Smooth muscle cell (in vitro differentiated cells): ENCODE results near the gene ITCH. TPM values are rescaled to one million over a fixed set of nuclear protein-coding genes. Genes with fewer than 3 reads are reported as not detected.

ENCODE experiments used
- DNase-seq: peaks from one replicate; lab custom pipeline; 2025; ENCODE audit not compliant: unreplicated experiment; lab: John Stamatoyannopoulos, UW
- H2AFZ ChIP-seq: fragments of 200-600 bp; sonication (generic); 2 replicates; pipeline ENCODE4 v1.6.0; 2016; ENCODE audit warnings: antibody characterized with exemption, low read depth, mild to moderate bottlenecking
- H3F3A ChIP-seq: fragments of 200-600 bp; sonication (generic); 2 replicates; pipeline ENCODE4 v1.6.0; 2017; ENCODE audit warnings: antibody characterized with exemption, low read depth
- H3K27ac ChIP-seq: fragments of 200-600 bp; sonication (generic); 2 replicates; pipeline ENCODE4 v1.5.1; 2016; ENCODE audit warnings: low read depth, mild to moderate bottlenecking
- H3K27me3 ChIP-seq: fragments of 200-600 bp; sonication (generic); 2 replicates; pipeline ENCODE4 v1.6.1; 2016; ENCODE audit warnings: low read depth, mild to moderate bottlenecking
- H3K36me3 ChIP-seq: fragments of 200-600 bp; sonication (generic); 2 replicates; pipeline ENCODE4 v1.5.1; 2016; ENCODE audit warnings: low read depth
- H3K4me1 ChIP-seq: fragments of 200-600 bp; sonication (generic); 2 replicates; pipeline ENCODE4 v1.5.1; 2016; ENCODE audit warnings: low read depth
- H3K4me2 ChIP-seq: fragments of 200-600 bp; sonication (generic); 2 replicates; pipeline ENCODE4 v1.6.0; 2016; ENCODE audit warnings: mild to moderate bottlenecking
- H3K4me3 ChIP-seq: fragments of 200-600 bp; sonication (generic); 2 replicates; pipeline ENCODE4 v1.5.1; 2016; ENCODE audit warnings: mild to moderate bottlenecking
- H3K79me2 ChIP-seq: fragments of 200-600 bp; sonication (generic); 2 replicates; pipeline ENCODE4 v1.6.0; 2016; ENCODE audit warnings: low read depth, mild to moderate bottlenecking
- H3K9ac ChIP-seq: fragments of 200-600 bp; sonication (generic); 2 replicates; pipeline ENCODE4 v1.6.0; 2016; ENCODE audit warnings: low read depth
- H3K9me3 ChIP-seq: fragments of 200-600 bp; sonication (generic); replicated peaks from 2 replicates; pipeline ENCODE4 v1.5.1; 2016; ENCODE audit warnings: low read depth
- H4K20me1 ChIP-seq: fragments of 200-600 bp; sonication (generic); 2 replicates; pipeline ENCODE4 v1.6.0; 2016; ENCODE audit warnings: low read depth
- WGBS: methylation state at CpG from one replicate; pipeline ENCODE4 v1.1.7; 2016; ENCODE audit warnings: low lambda C conversion rate; 5-methylcytosine and 5-hydroxymethylcytosine counted together
- polyA plus RNA-seq: library from polyadenylated mRNA; unstranded; fragments of >200 nt; fragmentation: Nextera tagmentation; extraction: Ambion mirVana; gene quantifications from 2 replicates; pipeline ENCODE4 v1.2.1, GENCODE V29; 2016
- total RNA-seq: library from RNA; depleted of rRNA; stranded (reverse); fragments of >200 nt; gene quantifications from 2 replicates; pipeline ENCODE4 v1.2.3, GENCODE V29; 2014
- TF ChIP-seq, protein P1 (sequence below): fragments of 200-600 bp; sonication (generic); IDR thresholded peaks from 2 replicates; pipeline ENCODE4 v1.5.1; 2017; ENCODE audit warnings: borderline replicate concordance, mild to moderate bottlenecking, antibody characterized with exemption; ENCODE audit not compliant: insufficient read depth, poor library complexity, severe bottlenecking

ITCH gene
- total and polyA plus RNA-seq, 2 experiments from 2014 or later: 21.9 to 96.7 TPM

DNA sequence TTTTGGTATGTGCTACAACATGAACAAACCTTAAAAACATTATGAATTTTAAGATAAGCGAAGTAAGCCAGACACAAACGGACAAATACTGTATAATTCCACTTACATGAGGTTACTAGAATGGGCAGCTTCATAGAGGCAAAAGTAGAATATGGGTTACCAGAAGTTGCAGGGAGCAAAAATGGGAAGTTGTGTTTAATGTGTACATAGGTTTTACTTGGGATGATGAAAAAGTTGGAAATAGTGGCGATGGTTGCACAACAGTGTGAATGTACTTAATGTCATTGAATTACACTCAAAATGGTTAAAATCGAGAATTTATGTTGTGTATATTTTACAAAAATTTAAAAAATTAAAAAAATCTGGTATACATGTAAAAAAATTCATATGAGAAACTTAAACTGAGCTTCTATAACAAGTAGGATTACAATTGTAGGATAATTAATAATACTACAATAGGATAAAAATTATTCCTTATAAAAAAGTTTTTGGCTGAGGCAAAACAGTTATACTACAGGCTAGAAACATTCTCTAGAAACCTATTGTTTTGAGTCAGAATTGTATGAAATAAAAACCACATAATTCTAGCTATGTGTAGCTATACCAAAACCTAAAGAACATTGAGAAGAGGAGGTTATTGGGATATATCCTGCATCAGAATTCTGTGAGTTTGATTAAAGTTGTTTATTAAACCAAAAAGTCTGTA lies 128.3 kb downstream of the ITCH start:
- H2AFZ ChIP-seq: no peak overlapping the region
- H3K9ac ChIP-seq: no peak overlapping the region
- DNase-seq: no peak
- peaks cover 5% of the 10 kb centered on the region for H3F3A ChIP-seq
- no peak overlapping the region for H3K27ac ChIP-seq
- H3K79me2 ChIP-seq: peaks cover 37% of the 10 kb centered on the region
- H4K20me1 ChIP-seq: peaks cover 10% of the 10 kb centered on the region
- no peaks in the 10 kb centered on the region for H3K27me3 ChIP-seq
- no peak overlapping the region for H3K4me3 ChIP-seq
- TF ChIP-seq, protein P1, sequence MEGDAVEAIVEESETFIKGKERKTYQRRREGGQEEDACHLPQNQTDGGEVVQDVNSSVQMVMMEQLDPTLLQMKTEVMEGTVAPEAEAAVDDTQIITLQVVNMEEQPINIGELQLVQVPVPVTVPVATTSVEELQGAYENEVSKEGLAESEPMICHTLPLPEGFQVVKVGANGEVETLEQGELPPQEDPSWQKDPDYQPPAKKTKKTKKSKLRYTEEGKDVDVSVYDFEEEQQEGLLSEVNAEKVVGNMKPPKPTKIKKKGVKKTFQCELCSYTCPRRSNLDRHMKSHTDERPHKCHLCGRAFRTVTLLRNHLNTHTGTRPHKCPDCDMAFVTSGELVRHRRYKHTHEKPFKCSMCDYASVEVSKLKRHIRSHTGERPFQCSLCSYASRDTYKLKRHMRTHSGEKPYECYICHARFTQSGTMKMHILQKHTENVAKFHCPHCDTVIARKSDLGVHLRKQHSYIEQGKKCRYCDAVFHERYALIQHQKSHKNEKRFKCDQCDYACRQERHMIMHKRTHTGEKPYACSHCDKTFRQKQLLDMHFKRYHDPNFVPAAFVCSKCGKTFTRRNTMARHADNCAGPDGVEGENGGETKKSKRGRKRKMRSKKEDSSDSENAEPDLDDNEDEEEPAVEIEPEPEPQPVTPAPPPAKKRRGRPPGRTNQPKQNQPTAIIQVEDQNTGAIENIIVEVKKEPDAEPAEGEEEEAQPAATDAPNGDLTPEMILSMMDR: no peak
- H3K9me3 ChIP-seq: no peaks in the 10 kb centered on the region
- peaks cover 61% of the 10 kb centered on the region for H3K36me3 ChIP-seq
- WGBS: 95% methylated on average over 4 of the region's 4 CpGs
- no peak overlapping the region for H3K4me2 ChIP-seq
- no peaks in the 10 kb centered on the region for H3K4me1 ChIP-seq

DNA sequence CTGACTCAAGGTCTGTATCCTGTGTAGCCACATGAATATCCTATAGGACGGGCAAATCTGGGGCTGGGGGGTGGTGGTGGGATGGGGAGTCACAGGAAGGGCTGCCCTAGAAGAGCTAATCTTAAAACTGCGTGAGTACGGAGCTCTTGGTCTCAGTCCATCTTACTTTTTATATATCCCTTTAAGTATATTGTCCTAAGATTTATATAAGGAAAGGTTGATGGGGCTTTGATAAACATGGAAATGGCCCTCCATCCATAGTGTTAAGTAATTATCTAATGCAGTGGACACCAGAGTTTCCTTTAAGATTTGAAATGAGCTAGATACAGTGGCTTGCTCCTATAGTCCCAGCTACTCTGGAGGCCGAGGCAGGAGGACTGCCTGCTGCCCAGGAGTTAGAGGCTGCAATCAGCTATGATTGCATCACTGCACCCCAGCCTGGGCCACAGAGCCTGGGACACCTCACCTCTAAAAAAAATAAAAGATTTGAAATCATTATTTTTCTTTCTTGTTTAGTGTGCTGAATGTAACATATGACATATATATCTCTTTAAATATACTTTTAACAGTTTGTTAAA lies 128.9 kb downstream of the ITCH start:
- Histone ChIP-seq H3K4me3 (no peak overlapping the region), H3K27me3 (no peaks in the 10 kb centered on the region), H3K9me3 (no peaks in the 10 kb centered on the region), H4K20me1 (peaks cover 12% of the 10 kb centered on the region), H3K4me2 (no peak overlapping the region), H3K4me1 (no peaks in the 10 kb centered on the region), H3F3A (peaks cover 6% of the 10 kb centered on the region), H3K27ac (no peak overlapping the region), H3K79me2 (peaks cover 43% of the 10 kb centered on the region), H2AFZ (no peak overlapping the region), H3K36me3 (peaks cover 65% of the 10 kb centered on the region), H3K9ac (no peak overlapping the region)
- DNase-seq: no peak
- 98% methylated on average over 4 of the region's 4 CpGs for WGBS
- TF ChIP-seq, protein P1: no peak

DNA sequence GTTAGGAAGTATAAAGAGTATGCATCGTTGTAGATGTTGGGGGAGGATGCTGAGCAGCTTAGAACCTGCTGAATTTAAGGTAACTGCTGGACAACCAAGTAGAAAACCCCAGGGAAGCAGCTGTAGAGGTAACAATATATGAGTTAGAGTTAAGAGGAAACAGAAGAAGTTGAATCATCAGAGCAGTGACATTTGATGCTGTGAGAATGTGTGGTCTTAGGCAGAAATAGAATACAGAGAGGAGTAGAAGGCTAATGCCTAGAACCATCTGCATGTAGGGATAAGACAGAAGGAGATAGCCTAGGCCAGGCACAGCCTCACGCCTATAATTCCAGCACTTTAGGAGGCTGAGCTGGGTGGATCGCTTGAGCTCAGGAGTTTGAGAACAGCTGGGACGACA lies 130.6 kb downstream of the ITCH start:
- Histone ChIP-seq H3K4me3 (no peak overlapping the region), H3K4me1 (no peaks in the 10 kb centered on the region), H3F3A (peaks cover 6% of the 10 kb centered on the region), H3K4me2 (no peak overlapping the region), H3K36me3 (peaks cover 63% of the 10 kb centered on the region), H3K9me3 (no peaks in the 10 kb centered on the region), H2AFZ (no peak overlapping the region), H3K27me3 (no peaks in the 10 kb centered on the region), H3K9ac (no peak overlapping the region), H3K79me2 (peaks cover 46% of the 10 kb centered on the region), H4K20me1 (peaks cover 21% of the 10 kb centered on the region), H3K27ac (no peak overlapping the region)
- 96% methylated on average over 4 of the region's 4 CpGs for WGBS
- TF ChIP-seq, protein P1: no peak
- no peak for DNase-seq
